Right cardiac atrium (tissue), 5 donors: Measurements from ENCODE around the gene SPRYD7. TPM values are rescaled to one million over a fixed set of nuclear protein-coding genes. Genes with fewer than 3 reads are reported as not detected.

Experiments
- ATAC-seq, 2 donors: fragments of 200-7000 bp; cut with Tn5 transposase; one replicate each; pipeline versions ENCODE4 v1.8.0 to v1.9.1; 2020; ENCODE audit warnings: moderate library complexity in 2 of 2, mild to moderate bottlenecking in 1 of 2
- DNase-seq, 3 donors: peaks; one replicate each; pipeline ENCODE4 v3.0.0-alpha.2; 2020
- H3K27ac ChIP-seq: one replicate; pipeline ENCODE4 v1.5.1; 2013; ENCODE audit warnings: mild to moderate bottlenecking, low read length, control low read depth, moderate library complexity
- H3K27me3 ChIP-seq: one replicate; pipeline ENCODE4 v1.6.1; 2013; ENCODE audit not compliant: control insufficient read depth, insufficient read depth
- H3K4me1 ChIP-seq: one replicate; pipeline ENCODE4 v1.6.1; 2013; ENCODE audit warnings: low read length; ENCODE audit not compliant: control insufficient read depth, insufficient read depth
- H3K4me3 ChIP-seq: one replicate; pipeline ENCODE4 v1.5.1; 2013; ENCODE audit warnings: low read length, control low read depth
- H3K9me3 ChIP-seq: one replicate; pipeline ENCODE4 v1.6.1; 2013; ENCODE audit warnings: low read length; ENCODE audit not compliant: control insufficient read depth
- WGBS: extraction: QIAGEN DNeasy Blood & Tissue Kit; methylation state at CpG from one replicate; pipeline ENCODE4 v1.1.7; 2013; 5-methylcytosine and 5-hydroxymethylcytosine counted together
- intact Hi-C, 4 donors: fragments of 100-400 bp; cut with DNase I; formaldehyde crosslinking; loops; one replicate each; pipeline versions ENCODE4 v1.11.0 to v1.14.0; 2022 to 2023
- long read RNA-seq, 4 donors: library from polyadenylated mRNA; unstranded; transcript quantifications; one replicate each; pipeline ENCODE4 v2.0.0, GENCODE V29; 2020 to 2021
- polyA plus RNA-seq: library from polyadenylated mRNA; stranded (reverse); fragments of 200-250 nt; gene quantifications from one replicate; pipeline ENCODE4 v1.2.3, GENCODE V29; 2013
- total RNA-seq, 4 donors: library from RNA; stranded (reverse); fragmentation: NEBNext Ultra II Directional; extraction: Animal tissue kit (Norgen Biotek cat#: 25700); gene quantifications; one replicate each; pipeline ENCODE4 v1.2.1, GENCODE V29; 2021
- donor health status: healthy with polysubstance abuse.
- donor health status: DM: no; HTN: yes; CAD: no.
- donor health status: DM: no; HTN: no; CAD: no.
- donor health status: DM: no; HTN: yes; CAD: no; lungs with severe emphysema.
- donor health status: DM: yes; HTN: yes; CAD: no.

SPRYD7 gene, protein sequence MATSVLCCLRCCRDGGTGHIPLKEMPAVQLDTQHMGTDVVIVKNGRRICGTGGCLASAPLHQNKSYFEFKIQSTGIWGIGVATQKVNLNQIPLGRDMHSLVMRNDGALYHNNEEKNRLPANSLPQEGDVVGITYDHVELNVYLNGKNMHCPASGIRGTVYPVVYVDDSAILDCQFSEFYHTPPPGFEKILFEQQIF
- 10 to 100 TPM in 3 of 4 donors, 1 to 10 TPM in 1; 9.8 to 12.0 (median 11.5) TPM for total RNA-seq
- 13.9 TPM for polyA plus RNA-seq
- long read RNA-seq, donor 1, transcript SPRYD7-201 (5 exons, 3,053 nt) = major isoform, 32 of 40 reads
- long read RNA-seq, donor 1, partial matches to known transcripts = 1 of 40 reads
- long read RNA-seq, donor 1, other reads (novel, unspliced or antisense) = 5 of 40 reads
- long read RNA-seq, donor 2, transcript SPRYD7-201 (5 exons, 3,053 nt) = major isoform, 16 of 22 reads
- long read RNA-seq, donor 2, partial matches to known transcripts = 0 of 22 reads
- long read RNA-seq, donor 2, other reads (novel, unspliced or antisense) = 5 of 22 reads
- long read RNA-seq, donor 3, transcript SPRYD7-201 (5 exons, 3,053 nt) = major isoform, 46 of 57 reads
- long read RNA-seq, donor 3, partial matches to known transcripts = 2 of 57 reads
- long read RNA-seq, donor 3, other reads (novel, unspliced or antisense) = 5 of 57 reads
- long read RNA-seq, donor 4, transcript SPRYD7-201 (5 exons, 3,053 nt) = major isoform, 8 of 9 reads
- long read RNA-seq, donor 4, partial matches to known transcripts = 0 of 9 reads
- long read RNA-seq, donor 4, other reads (novel, unspliced or antisense) = 1 of 9 reads

DNA sequence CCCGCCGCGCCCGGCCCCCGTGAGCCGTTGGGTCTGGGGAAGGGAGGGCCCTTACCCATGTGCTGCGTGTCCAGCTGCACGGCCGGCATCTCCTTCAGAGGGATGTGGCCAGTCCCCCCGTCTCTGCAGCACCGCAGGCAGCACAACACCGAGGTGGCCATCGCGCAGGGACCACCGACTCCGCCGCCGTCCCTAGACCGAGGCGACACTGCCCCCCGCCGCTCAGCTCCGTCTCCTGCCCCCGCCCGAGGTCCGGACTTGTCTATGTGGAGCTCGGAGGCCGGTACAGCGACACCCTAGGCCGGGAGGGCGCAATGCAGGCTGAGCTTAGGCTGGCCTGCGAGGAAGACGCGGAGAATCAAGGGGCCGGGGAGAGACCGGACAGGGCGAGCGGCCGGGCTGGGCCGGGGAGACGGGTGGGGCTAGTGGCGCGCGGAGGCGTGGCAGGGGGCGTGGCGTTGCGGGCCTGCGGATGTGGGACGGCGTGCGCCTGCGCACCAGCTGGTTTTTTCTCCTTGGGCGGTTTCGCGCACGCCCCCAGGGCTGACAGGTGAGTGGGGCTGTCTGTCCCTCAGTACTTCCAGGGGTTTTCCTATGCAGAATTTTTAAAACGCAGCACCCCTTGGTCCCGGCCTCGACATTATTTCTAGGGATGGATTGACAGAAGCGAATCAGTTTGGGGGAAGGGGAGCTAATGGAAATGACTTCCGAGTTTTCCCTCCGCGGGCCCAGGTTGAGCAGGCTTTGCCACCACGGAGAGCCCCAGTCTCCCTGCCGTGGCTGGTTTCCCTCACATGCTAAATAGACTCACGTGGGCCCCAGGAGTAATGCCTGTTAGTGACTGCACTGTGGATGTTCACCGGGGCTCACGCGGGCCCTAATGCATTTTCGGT lies at the start of gene SPRYD7:
Gene SPRYD7 (minus strand): TSS at position 266 of the 893 bp plus-strand sequence. CDS start 105 bp downstream, at position 161.
- DNase-seq (peak; percentile 98 to 99 (median 99)), ATAC-seq (peak; percentile 100)
- H3K4me3 ChIP-seq = peak within 1 kb of the TSS; percentile 80
- under 1% methylated on average over 71 of the region's 71 CpGs for WGBS
- no peaks in the 10 kb centered on the region for H3K27me3 ChIP-seq
- H3K4me1 ChIP-seq = no peaks in the 10 kb centered on the region
- intact Hi-C loops = no loop called here
- H3K9me3 ChIP-seq = no peaks in the 10 kb centered on the region
- H3K27ac ChIP-seq = peak within 1 kb of the TSS; percentile 63

DNA sequence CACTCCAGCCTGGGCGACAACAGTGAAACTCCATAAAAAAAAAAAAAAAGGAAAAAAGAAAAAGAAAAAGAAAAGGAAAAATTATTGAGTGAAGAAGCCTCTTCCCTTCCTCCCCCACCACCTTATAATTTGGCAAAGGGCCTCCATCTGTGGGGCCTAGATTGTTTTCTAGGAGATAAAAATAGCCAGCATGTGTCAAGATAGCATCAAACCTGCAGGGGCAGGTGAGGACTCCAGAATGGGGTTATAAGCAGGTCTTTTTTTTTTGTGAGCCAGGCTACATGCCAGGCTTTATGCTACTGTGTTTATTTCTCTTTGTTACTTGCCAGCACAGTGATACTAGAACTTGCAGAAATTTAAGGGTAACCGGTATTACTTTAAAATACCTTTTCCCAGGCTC lies 49.0 kb upstream of the SPRYD7 start:
- no peaks in the 10 kb centered on the region for H3K9me3 ChIP-seq
- no peaks in the 10 kb centered on the region for H3K4me1 ChIP-seq
- DNase-seq (no peak), ATAC-seq (no peak)
- intact Hi-C loops = no loop called here
- no peak overlapping the region for H3K4me3 ChIP-seq
- no peak overlapping the region for H3K27ac ChIP-seq
- no peaks in the 10 kb centered on the region for H3K27me3 ChIP-seq
- 86% methylated on average over 2 of the region's 2 CpGs for WGBS

DNA sequence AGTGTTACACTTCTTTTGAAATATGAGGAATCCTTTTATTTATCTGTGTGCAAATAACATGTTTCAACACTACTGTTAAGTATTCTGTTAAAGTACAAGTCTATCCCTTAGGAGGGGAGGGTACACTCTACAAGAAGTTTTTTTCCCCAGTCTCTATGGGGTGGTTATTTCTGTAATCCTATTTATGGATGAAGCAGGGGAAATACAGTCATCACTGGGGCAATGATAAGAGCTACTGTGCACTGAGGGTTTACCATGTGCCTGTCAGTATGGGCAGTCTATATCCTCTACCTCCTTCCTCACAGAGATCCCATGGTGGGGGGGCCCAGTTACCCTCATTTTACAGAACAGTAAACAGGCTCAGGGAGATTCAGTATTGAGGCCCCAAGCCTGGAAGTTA lies 44.1 kb upstream of the SPRYD7 start:
- no peak overlapping the region for H3K4me3 ChIP-seq
- no peaks in the 10 kb centered on the region for H3K9me3 ChIP-seq
- no peaks in the 10 kb centered on the region for H3K27me3 ChIP-seq
- intact Hi-C loops = no loop called here
- ATAC-seq = no peak
- no peak overlapping the region for H3K27ac ChIP-seq
- H3K4me1 ChIP-seq = peaks cover 4% of the 10 kb centered on the region
- DNase-seq = no peak

DNA sequence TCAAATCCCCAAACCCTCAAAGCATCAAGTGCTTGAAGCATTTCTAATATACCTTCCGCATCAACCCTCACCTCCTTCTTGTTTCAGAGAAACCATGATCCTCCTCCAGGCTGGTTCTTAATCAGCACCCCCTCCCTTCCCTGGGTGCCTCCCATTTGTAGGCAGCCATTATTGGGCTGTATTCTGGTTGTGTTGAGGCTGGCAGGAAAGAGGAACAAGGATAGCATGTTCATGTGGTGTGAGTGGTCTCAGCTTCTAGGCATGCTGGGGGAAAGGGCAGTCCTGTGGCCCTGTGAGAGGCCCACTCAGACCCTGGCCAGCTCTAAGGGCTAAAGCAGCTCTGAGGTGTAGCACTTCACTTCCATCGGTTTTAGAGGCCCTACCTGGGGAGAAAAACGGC lies 41.9 kb upstream of the SPRYD7 start:
- Histone ChIP-seq H3K27ac (no peak overlapping the region), H3K27me3 (no peaks in the 10 kb centered on the region), H3K4me1 (peaks cover 4% of the 10 kb centered on the region), H3K9me3 (no peaks in the 10 kb centered on the region), H3K4me3 (no peak overlapping the region)
- no peak for ATAC-seq
- 71% methylated on average over 3 of the region's 3 CpGs for WGBS
- intact Hi-C loops = loop anchor here in 3 of 4 donors (5.0 to 10.0 kb wide), 7 partner anchors 554 to 1089 kb away; no protein-coding TSS in a partner anchor
- DNase-seq = no peak

DNA sequence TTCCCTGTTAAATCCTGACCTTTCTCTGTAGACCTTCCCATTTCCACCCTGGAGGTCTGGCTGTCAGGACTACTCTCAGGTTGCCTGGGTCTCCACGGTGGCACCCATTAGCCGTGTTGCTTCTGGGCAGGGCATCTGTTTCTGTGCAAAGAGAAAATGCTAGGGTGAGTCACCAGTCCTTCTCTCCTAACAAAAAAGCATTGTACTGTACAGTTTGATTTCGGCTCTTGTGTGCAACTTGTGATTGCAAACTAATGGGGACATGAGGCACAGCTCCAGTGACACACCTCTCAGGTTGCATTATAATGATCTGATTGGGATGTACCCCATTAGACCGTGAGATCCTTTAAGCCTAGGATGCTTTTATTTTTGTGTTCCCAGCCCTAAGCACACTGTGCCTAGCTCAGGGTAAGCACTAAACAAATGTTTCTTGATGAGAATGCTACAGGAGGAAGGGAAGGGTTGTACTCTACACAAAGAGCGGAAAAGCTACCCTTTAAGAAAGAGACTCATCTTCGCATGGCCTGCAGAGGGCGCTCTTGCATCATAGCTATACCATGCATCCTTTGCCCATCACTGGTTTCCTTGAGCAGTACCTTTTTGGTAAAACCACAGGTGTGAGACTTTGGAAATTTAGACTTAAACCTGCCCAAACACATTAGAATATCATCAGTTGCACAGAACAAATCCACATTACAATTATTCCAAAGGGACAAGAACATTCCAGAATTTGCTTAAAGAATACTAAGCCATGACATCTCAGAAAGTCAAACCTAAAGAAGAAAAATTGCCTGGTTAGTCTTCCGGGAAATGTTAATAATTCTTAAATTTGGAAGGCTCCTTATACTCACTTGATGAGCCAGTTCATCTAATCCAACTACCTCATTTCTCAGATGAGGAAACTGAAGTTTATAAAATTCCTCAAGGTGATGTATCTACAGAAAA lies 40.4 kb upstream of the SPRYD7 start:
- peak; percentile 67 to 87 for ATAC-seq
- intact Hi-C loops = loop anchor here in 3 of 4 donors (5.0 to 10.0 kb wide), 7 partner anchors 556 to 1091 kb away; no protein-coding TSS in a partner anchor

DNA sequence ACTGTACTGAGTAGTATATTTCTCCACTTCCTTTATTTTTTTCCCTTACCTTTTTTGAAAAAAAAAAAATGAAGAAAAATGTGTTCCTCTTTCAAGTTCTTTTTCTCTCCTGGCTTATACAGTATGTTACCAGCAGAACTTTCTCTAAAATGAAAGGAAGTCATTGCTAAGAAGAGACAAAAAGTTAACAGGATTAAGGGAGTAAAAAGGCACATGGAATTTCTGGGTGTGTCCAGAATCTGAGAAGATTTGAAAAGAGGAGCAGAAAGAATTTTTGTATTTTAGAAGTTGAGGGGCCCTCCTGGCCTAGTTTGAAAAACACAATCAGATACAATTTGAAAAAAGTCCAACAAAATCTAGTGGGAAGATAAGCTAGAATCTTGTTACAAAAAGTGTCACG lies 39.7 kb upstream of the SPRYD7 start:
- H3K4me1 ChIP-seq = peaks cover 4% of the 10 kb centered on the region
- H3K27ac ChIP-seq = no peak overlapping the region
- DNase-seq (no peak), ATAC-seq (no peak)
- H3K4me3 ChIP-seq = no peak overlapping the region
- intact Hi-C loops = loop anchor here in 3 of 4 donors (5.0 to 10.0 kb wide), 7 partner anchors 556 to 1091 kb away; no protein-coding TSS in a partner anchor
- WGBS = 91% methylated on average over 1 of the region's 1 CpG
- no peaks in the 10 kb centered on the region for H3K27me3 ChIP-seq
- no peaks in the 10 kb centered on the region for H3K9me3 ChIP-seq

More for the DNA sequence above, 40.4 kb upstream of the SPRYD7 start:
- H3K27ac ChIP-seq = no peak overlapping the region
- no peaks in the 10 kb centered on the region for H3K27me3 ChIP-seq
- no peaks in the 10 kb centered on the region for H3K9me3 ChIP-seq
- 52% methylated on average over 8 of the region's 8 CpGs for WGBS
- DNase-seq = peak; percentile 54 to 86 (median 75)
- H3K4me1 ChIP-seq = peaks cover 4% of the 10 kb centered on the region
- H3K4me3 ChIP-seq = no peak overlapping the region

DNA sequence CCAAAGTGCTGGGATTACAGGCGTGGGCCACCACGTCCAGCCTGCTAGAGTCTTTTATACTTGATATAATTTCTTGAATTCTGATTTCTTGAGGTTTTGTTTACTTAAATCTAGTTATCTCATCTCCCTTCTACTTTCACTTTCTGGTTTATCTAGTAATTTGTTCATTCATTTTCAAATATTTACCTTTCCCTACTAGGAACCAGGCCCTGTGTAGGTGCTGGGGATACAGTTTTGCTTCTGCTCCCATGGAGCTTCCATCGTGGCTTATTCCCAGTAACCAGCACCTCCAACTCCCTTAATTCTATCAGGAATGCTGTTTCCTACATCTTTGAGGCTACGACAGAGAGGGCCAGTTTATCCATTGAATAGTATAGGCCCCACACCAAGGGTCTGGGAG lies 36.6 kb upstream of the SPRYD7 start:
- WGBS = 91% methylated on average over 4 of the region's 4 CpGs
- no peak overlapping the region for H3K27ac ChIP-seq
- intact Hi-C loops = loop anchor here in 2 of 4 donors (10.0 kb wide), 3 partner anchors 562 to 942 kb away; no protein-coding TSS in a partner anchor
- H3K9me3 ChIP-seq = no peaks in the 10 kb centered on the region
- no peaks in the 10 kb centered on the region for H3K27me3 ChIP-seq
- no peak overlapping the region for H3K4me3 ChIP-seq
- H3K4me1 ChIP-seq = no peaks in the 10 kb centered on the region
- no peak for DNase-seq
- ATAC-seq = no peak

DNA sequence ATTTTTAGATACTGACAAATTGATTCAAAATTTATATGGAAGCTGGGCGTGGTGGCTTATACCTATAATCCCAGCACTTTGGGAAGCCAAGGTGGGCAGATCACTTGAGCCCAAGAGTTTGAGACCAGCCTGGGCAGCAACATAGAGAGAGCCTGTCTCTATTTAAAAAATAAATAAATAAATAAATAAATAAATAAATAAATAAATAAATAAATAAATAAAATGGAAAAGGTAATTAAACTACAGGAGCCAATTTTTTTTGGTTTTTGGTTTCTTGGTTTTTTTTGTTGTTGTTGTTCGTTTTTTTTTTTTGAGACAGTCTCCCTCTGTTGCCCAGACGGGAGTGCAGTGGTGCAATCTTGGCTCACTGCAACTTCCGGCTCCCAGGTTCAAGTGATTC lies 31.3 kb upstream of the SPRYD7 start:
- 97% methylated on average over 4 of the region's 4 CpGs for WGBS
- Histone ChIP-seq H3K4me1 (no peaks in the 10 kb centered on the region), H3K9me3 (no peaks in the 10 kb centered on the region), H3K27me3 (no peaks in the 10 kb centered on the region), H3K4me3 (no peak overlapping the region), H3K27ac (no peak overlapping the region)
- no peak for ATAC-seq
- no peak for DNase-seq
- intact Hi-C loops = no loop called here

DNA sequence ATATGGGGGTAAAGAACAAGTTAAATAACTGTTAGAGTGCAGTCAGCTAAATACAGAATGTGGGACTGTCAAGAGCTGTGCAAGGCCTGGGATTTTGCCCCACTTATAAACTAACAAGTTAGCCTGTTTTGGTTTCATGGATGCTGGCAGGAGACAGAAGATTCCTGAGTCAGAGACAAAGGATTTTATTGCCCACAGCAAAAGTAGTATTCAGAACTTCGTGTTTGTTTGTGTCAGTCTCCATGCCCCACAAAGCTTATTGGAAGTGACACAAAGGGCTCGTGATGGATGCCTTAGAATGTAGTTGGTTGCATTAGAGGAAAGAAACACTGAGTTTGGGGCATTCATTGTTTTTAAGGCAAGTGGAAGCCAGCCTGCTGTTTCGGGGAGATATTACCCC lies 22.2 kb upstream of the SPRYD7 start:
- no peaks in the 10 kb centered on the region for H3K27me3 ChIP-seq
- intact Hi-C loops = no loop called here
- no peak overlapping the region for H3K27ac ChIP-seq
- H3K4me3 ChIP-seq = no peak overlapping the region
- DNase-seq (no peak), ATAC-seq (no peak)
- WGBS = 90% methylated on average over 3 of the region's 3 CpGs
- H3K4me1 ChIP-seq = no peaks in the 10 kb centered on the region
- H3K9me3 ChIP-seq = no peaks in the 10 kb centered on the region

DNA sequence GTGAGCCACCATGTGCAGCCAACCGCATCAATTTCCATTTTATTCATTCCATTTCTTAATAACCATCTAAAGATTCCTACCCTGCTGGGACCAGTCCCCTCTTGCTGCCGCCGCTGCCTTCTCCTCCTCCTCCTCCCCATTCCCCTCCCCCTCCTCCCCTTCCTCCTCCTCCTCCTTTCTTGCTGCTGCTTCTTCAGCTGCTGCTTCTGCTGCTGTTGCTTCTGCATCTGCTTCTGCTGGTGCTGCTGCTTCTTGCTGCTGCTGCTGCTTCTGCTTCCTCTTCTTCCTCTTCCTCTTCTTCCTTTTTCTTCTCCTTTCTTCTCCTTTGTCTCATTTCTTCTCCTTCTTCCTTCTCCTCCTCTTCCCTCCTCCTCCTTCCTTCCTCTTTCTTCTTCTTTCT lies 20.0 kb upstream of the SPRYD7 start:
- intact Hi-C loops = no loop called here
- no peaks in the 10 kb centered on the region for H3K27me3 ChIP-seq
- H3K9me3 ChIP-seq = no peaks in the 10 kb centered on the region
- DNase-seq (no peak), ATAC-seq (no peak)
- H3K27ac ChIP-seq = no peak overlapping the region
- H3K4me3 ChIP-seq = no peak overlapping the region
- no peaks in the 10 kb centered on the region for H3K4me1 ChIP-seq
- WGBS = 83% methylated on average over 3 of the region's 3 CpGs
